Kidney capillary endothelial cell (primary cell): Measurements from ENCODE around the gene SHE.
"Not testable (repeated sequence)": the region's sequence is repeated elsewhere in the genome, so short reads cannot be mapped to it uniquely, and the experiment has no call there.

ENCODE experiments used
- DNase-seq: peaks from one replicate; pipeline ENCODE4 v3.0.0-alpha.2; 2018; ENCODE audit warnings: low spot score

The SHE gene

GRCh38 chr1:154502066-154502743 lies at the start of gene SHE, which contains the start of gene TDRD10:
Gene SHE (minus strand): TSS chr1:154502412. CDS start chr1:154502026, 386 bp downstream.
Gene TDRD10 (plus strand): TSS chr1:154502219. CDS start chr1:154506904, 4,685 bp downstream.
- peak; percentile 61 for DNase-seq

- no peak for DNase-seq
Measured at GRCh38 chr1:154551474-154551873, 49.3 kb upstream of the SHE start.

GRCh38 chr1:154550657-154551056 lies 48.4 kb upstream of the SHE start:
- DNase-seq: no peak

GRCh38 chr1:154550070-154550469 lies 47.9 kb upstream of the SHE start:
- no peak for DNase-seq

GRCh38 chr1:154549202-154549770 lies 47.1 kb upstream of the SHE start:
- DNase-seq: no peak

- no peak for DNase-seq
Measured at GRCh38 chr1:154548028-154548427, 45.8 kb upstream of the SHE start.

GRCh38 chr1:154547105-154547732 lies 45.0 kb upstream of the SHE start:
- DNase-seq: no peak

- peak; percentile 68 for DNase-seq
Measured at GRCh38 chr1:154546264-154547063, 44.3 kb upstream of the SHE start.

GRCh38 chr1:154541231-154541630 lies 39.0 kb upstream of the SHE start:
- no peak for DNase-seq

- DNase-seq: no peak
Measured at GRCh38 chr1:154539486-154540483, 37.6 kb upstream of the SHE start.

GRCh38 chr1:154536570-154536969 lies 34.4 kb upstream of the SHE start:
- DNase-seq: no peak

- no peak for DNase-seq
Measured at GRCh38 chr1:154533952-154534844, 32.0 kb upstream of the SHE start.

GRCh38 chr1:154531950-154532349 lies 29.7 kb upstream of the SHE start:
- DNase-seq: not testable (repeated sequence)

- DNase-seq: no peak
Measured at GRCh38 chr1:154529308-154529707, 27.1 kb upstream of the SHE start.

GRCh38 chr1:154527192-154527591 lies 25.0 kb upstream of the SHE start:
- no peak for DNase-seq

GRCh38 chr1:154524881-154525280 lies 22.7 kb upstream of the SHE start:
- no peak for DNase-seq

- no peak for DNase-seq
Measured at GRCh38 chr1:154521695-154522094, 19.5 kb upstream of the SHE start.

- no peak for DNase-seq
Measured at GRCh38 chr1:154520333-154520732, 18.1 kb upstream of the SHE start.

- no peak for DNase-seq
Measured at GRCh38 chr1:154519591-154519991, 17.4 kb upstream of the SHE start.

GRCh38 chr1:154517661-154518060 lies 15.4 kb upstream of the SHE start:
- no peak for DNase-seq
